ENCODE data around the gene GAREM1. TPM values are rescaled to one million over a fixed set of nuclear protein-coding genes. Genes with fewer than 3 reads are reported as not detected.

GAREM1 gene
- total RNA-seq, 1 experiment from 2014 or later: 0.11 TPM

- Histone ChIP-seq H3K9me2 (replicated peaks; ENCODE audit: insufficient read depth, low read length) (no peaks in the 10 kb centered on the region), H3K4me3 (ENCODE audit: low read length) (no peak overlapping the region), H3K9me3 (ENCODE audit: low read length) (no peaks in the 10 kb centered on the region), H4K20me1 (ENCODE audit: insufficient read depth, low read depth, low read length) (no peaks in the 10 kb centered on the region), H3K36me3 (ENCODE audit: insufficient read depth, low read length) (no peaks in the 10 kb centered on the region), H3K4me2 (ENCODE audit: low read depth, low read length, poor library complexity, severe bottlenecking) (no peak overlapping the region), H2AFZ (ENCODE audit: low read length) (no peak overlapping the region), H3K9ac (ENCODE audit: low read length) (no peak overlapping the region), H3K79me2 (ENCODE audit: low read length) (no peaks in the 10 kb centered on the region), H3K27me3 (ENCODE audit: low read length) (no peaks in the 10 kb centered on the region), H3K4me1 (ENCODE audit: low read length) (no peaks in the 10 kb centered on the region), H3K27ac (ENCODE audit: low read length) (no peak overlapping the region)
- no peak for DNase-seq
Observed at GRCh38 chr18:32276256-32276655, 194.4 kb downstream of the GAREM1 start.

GRCh38 chr18:32275221-32275620, 195.5 kb downstream of the GAREM1 start:
- no peak overlapping the region for H3K27ac ChIP-seq (ENCODE audit: low read length)
- no peak for DNase-seq
- H3K9me3 ChIP-seq (ENCODE audit: low read length): no peaks in the 10 kb centered on the region
- H2AFZ ChIP-seq (ENCODE audit: low read length): no peak overlapping the region
- no peaks in the 10 kb centered on the region for H3K4me1 ChIP-seq (ENCODE audit: low read length)
- no peaks in the 10 kb centered on the region for H3K9me2 ChIP-seq (replicated peaks; ENCODE audit: insufficient read depth, low read length)
- H4K20me1 ChIP-seq (ENCODE audit: insufficient read depth, low read depth, low read length): no peaks in the 10 kb centered on the region
- H3K4me3 ChIP-seq (ENCODE audit: low read length): no peak overlapping the region
- H3K79me2 ChIP-seq (ENCODE audit: low read length): no peaks in the 10 kb centered on the region
- H3K4me2 ChIP-seq (ENCODE audit: low read depth, low read length, poor library complexity, severe bottlenecking): no peak overlapping the region
- no peak overlapping the region for H3K9ac ChIP-seq (ENCODE audit: low read length)
- no peaks in the 10 kb centered on the region for H3K27me3 ChIP-seq (ENCODE audit: low read length)
- no peaks in the 10 kb centered on the region for H3K36me3 ChIP-seq (ENCODE audit: insufficient read depth, low read length)

GRCh38 chr18:32274307-32274706, 196.4 kb downstream of the GAREM1 start:
- no peaks in the 10 kb centered on the region for H3K9me3 ChIP-seq (ENCODE audit: low read length)
- H3K4me1 ChIP-seq (ENCODE audit: low read length): no peaks in the 10 kb centered on the region
- H3K9ac ChIP-seq (ENCODE audit: low read length): no peak overlapping the region
- H3K27me3 ChIP-seq (ENCODE audit: low read length): no peaks in the 10 kb centered on the region
- no peaks in the 10 kb centered on the region for H3K79me2 ChIP-seq (ENCODE audit: low read length)
- no peak for DNase-seq
- no peak overlapping the region for H3K4me3 ChIP-seq (ENCODE audit: low read length)
- no peak overlapping the region for H3K27ac ChIP-seq (ENCODE audit: low read length)
- H3K36me3 ChIP-seq (ENCODE audit: insufficient read depth, low read length): no peaks in the 10 kb centered on the region
- no peaks in the 10 kb centered on the region for H3K9me2 ChIP-seq (replicated peaks; ENCODE audit: insufficient read depth, low read length)
- no peak overlapping the region for H2AFZ ChIP-seq (ENCODE audit: low read length)
- no peak overlapping the region for H3K4me2 ChIP-seq (ENCODE audit: low read depth, low read length, poor library complexity, severe bottlenecking)
- no peaks in the 10 kb centered on the region for H4K20me1 ChIP-seq (ENCODE audit: insufficient read depth, low read depth, low read length)

- peak; percentile 69 for DNase-seq
- H3K27me3 ChIP-seq (ENCODE audit: low read length): no peaks in the 10 kb centered on the region
Observed at GRCh38 chr18:32271672-32272208, 198.9 kb downstream of the GAREM1 start.

GRCh38 chr18:32270341-32270740, 200.3 kb downstream of the GAREM1 start:
- H3K79me2 ChIP-seq (ENCODE audit: low read length): no peaks in the 10 kb centered on the region
- H3K4me1 ChIP-seq (ENCODE audit: low read length): no peaks in the 10 kb centered on the region
- no peaks in the 10 kb centered on the region for H3K27me3 ChIP-seq (ENCODE audit: low read length)
- H3K9me2 ChIP-seq (replicated peaks; ENCODE audit: insufficient read depth, low read length): no peaks in the 10 kb centered on the region
- no peak overlapping the region for H3K4me3 ChIP-seq (ENCODE audit: low read length)
- no peaks in the 10 kb centered on the region for H4K20me1 ChIP-seq (ENCODE audit: insufficient read depth, low read depth, low read length)
- H3K9ac ChIP-seq (ENCODE audit: low read length): no peak overlapping the region
- no peak overlapping the region for H3K4me2 ChIP-seq (ENCODE audit: low read depth, low read length, poor library complexity, severe bottlenecking)
- H3K9me3 ChIP-seq (ENCODE audit: low read length): no peaks in the 10 kb centered on the region
- H3K36me3 ChIP-seq (ENCODE audit: insufficient read depth, low read length): no peaks in the 10 kb centered on the region
- no peak overlapping the region for H2AFZ ChIP-seq (ENCODE audit: low read length)
- no peak for DNase-seq
- no peak overlapping the region for H3K27ac ChIP-seq (ENCODE audit: low read length)

More at GRCh38 chr18:32271672-32272208, 198.9 kb downstream of the GAREM1 start:
- Histone ChIP-seq H3K27ac (ENCODE audit: low read length) (no peak overlapping the region), H2AFZ (ENCODE audit: low read length) (no peak overlapping the region), H3K9ac (ENCODE audit: low read length) (no peak overlapping the region), H4K20me1 (ENCODE audit: insufficient read depth, low read depth, low read length) (no peaks in the 10 kb centered on the region), H3K36me3 (ENCODE audit: insufficient read depth, low read length) (no peaks in the 10 kb centered on the region), H3K4me3 (ENCODE audit: low read length) (no peak overlapping the region), H3K4me2 (ENCODE audit: low read depth, low read length, poor library complexity, severe bottlenecking) (no peak overlapping the region), H3K79me2 (ENCODE audit: low read length) (no peaks in the 10 kb centered on the region), H3K9me2 (replicated peaks; ENCODE audit: insufficient read depth, low read length) (no peaks in the 10 kb centered on the region), H3K4me1 (ENCODE audit: low read length) (no peaks in the 10 kb centered on the region), H3K9me3 (ENCODE audit: low read length) (no peaks in the 10 kb centered on the region)

GRCh38 chr18:32267463-32267862, 203.2 kb downstream of the GAREM1 start:
- Histone ChIP-seq H3K79me2 (ENCODE audit: low read length) (no peaks in the 10 kb centered on the region), H3K27ac (ENCODE audit: low read length) (no peak overlapping the region), H3K9ac (ENCODE audit: low read length) (no peak overlapping the region), H3K4me1 (ENCODE audit: low read length) (no peaks in the 10 kb centered on the region), H3K9me2 (replicated peaks; ENCODE audit: insufficient read depth, low read length) (no peaks in the 10 kb centered on the region), H3K36me3 (ENCODE audit: insufficient read depth, low read length) (no peaks in the 10 kb centered on the region), H3K27me3 (ENCODE audit: low read length) (no peaks in the 10 kb centered on the region), H2AFZ (ENCODE audit: low read length) (no peak overlapping the region), H3K4me2 (ENCODE audit: low read depth, low read length, poor library complexity, severe bottlenecking) (no peak overlapping the region), H3K9me3 (ENCODE audit: low read length) (no peaks in the 10 kb centered on the region), H3K4me3 (ENCODE audit: low read length) (no peak overlapping the region), H4K20me1 (ENCODE audit: insufficient read depth, low read depth, low read length) (no peaks in the 10 kb centered on the region)
- no peak for DNase-seq

- Histone ChIP-seq H3K36me3 (ENCODE audit: insufficient read depth, low read length) (no peaks in the 10 kb centered on the region), H3K4me1 (ENCODE audit: low read length) (no peaks in the 10 kb centered on the region), H3K27me3 (ENCODE audit: low read length) (no peaks in the 10 kb centered on the region), H3K4me3 (ENCODE audit: low read length) (no peak overlapping the region), H3K9ac (ENCODE audit: low read length) (no peak overlapping the region), H3K4me2 (ENCODE audit: low read depth, low read length, poor library complexity, severe bottlenecking) (no peak overlapping the region), H3K79me2 (ENCODE audit: low read length) (no peaks in the 10 kb centered on the region), H2AFZ (ENCODE audit: low read length) (no peak overlapping the region), H4K20me1 (ENCODE audit: insufficient read depth, low read depth, low read length) (no peaks in the 10 kb centered on the region), H3K9me3 (ENCODE audit: low read length) (no peaks in the 10 kb centered on the region), H3K9me2 (replicated peaks; ENCODE audit: insufficient read depth, low read length) (no peaks in the 10 kb centered on the region), H3K27ac (ENCODE audit: low read length) (no peak overlapping the region)
- no peak for DNase-seq
Observed at GRCh38 chr18:32264401-32264800, 206.3 kb downstream of the GAREM1 start.

GRCh38 chr18:32262092-32262491, 208.6 kb downstream of the GAREM1 start:
- Histone ChIP-seq H3K4me3 (ENCODE audit: low read length) (no peak overlapping the region), H4K20me1 (ENCODE audit: insufficient read depth, low read depth, low read length) (no peaks in the 10 kb centered on the region), H2AFZ (ENCODE audit: low read length) (no peak overlapping the region), H3K9ac (ENCODE audit: low read length) (no peak overlapping the region), H3K36me3 (ENCODE audit: insufficient read depth, low read length) (no peaks in the 10 kb centered on the region), H3K27me3 (ENCODE audit: low read length) (no peaks in the 10 kb centered on the region), H3K4me1 (ENCODE audit: low read length) (no peaks in the 10 kb centered on the region), H3K79me2 (ENCODE audit: low read length) (no peaks in the 10 kb centered on the region), H3K4me2 (ENCODE audit: low read depth, low read length, poor library complexity, severe bottlenecking) (no peak overlapping the region), H3K9me2 (replicated peaks; ENCODE audit: insufficient read depth, low read length) (no peaks in the 10 kb centered on the region), H3K27ac (ENCODE audit: low read length) (no peak overlapping the region), H3K9me3 (ENCODE audit: low read length) (no peaks in the 10 kb centered on the region)
- no peak for DNase-seq

GRCh38 chr18:32261003-32261402, 209.7 kb downstream of the GAREM1 start:
- H3K4me2 ChIP-seq (ENCODE audit: low read depth, low read length, poor library complexity, severe bottlenecking): no peak overlapping the region
- H3K9ac ChIP-seq (ENCODE audit: low read length): no peak overlapping the region

More at GRCh38 chr18:32261003-32261402, 209.7 kb downstream of the GAREM1 start:
- Histone ChIP-seq H3K36me3 (ENCODE audit: insufficient read depth, low read length) (no peaks in the 10 kb centered on the region), H3K9me3 (ENCODE audit: low read length) (no peaks in the 10 kb centered on the region), H3K27ac (ENCODE audit: low read length) (no peak overlapping the region), H3K9me2 (replicated peaks; ENCODE audit: insufficient read depth, low read length) (no peaks in the 10 kb centered on the region), H3K4me1 (ENCODE audit: low read length) (no peaks in the 10 kb centered on the region), H2AFZ (ENCODE audit: low read length) (no peak overlapping the region), H4K20me1 (ENCODE audit: insufficient read depth, low read depth, low read length) (no peaks in the 10 kb centered on the region), H3K4me3 (ENCODE audit: low read length) (no peak overlapping the region), H3K27me3 (ENCODE audit: low read length) (no peaks in the 10 kb centered on the region), H3K79me2 (ENCODE audit: low read length) (no peaks in the 10 kb centered on the region)
- no peak for DNase-seq
